MM.1S (cell line): Measurements from ENCODE around the gene HIF1A.

Experiments used
- CTCF ChIP-seq: fragments of 300-600 bp; sonication (generic); IDR thresholded peaks from 2 replicates; pipeline ENCODE4 v1.5.1; 2016; ENCODE audit warnings: antibody characterized with exemption, low read length, mixed read lengths
- EZH2 ChIP-seq: fragments of 300-600 bp; sonication (generic); optimal IDR thresholded peaks from 2 replicates; pipeline ENCODE3; 2017; ENCODE audit warnings: low read depth, mild to moderate bottlenecking, antibody characterized with exemption, low read length, mixed read lengths

GRCh38 chr14:61780125-61780524 is 84.8 kb downstream of the HIF1A start:
- TF ChIP-seq CTCF (no peak), EZH2 (no peak)
